OCI-LY3 (cell line): ENCODE results near the gene UBE2B.
A peak's percentile ranks its signal among the peaks of the same experiment; 100 is the strongest.

Source experiments
- H2AFZ ChIP-seq: fragments of 200-600, 300-600 bp; shearing (Covaris generic); 2 replicates; pipeline ENCODE4 v1.6.0; 2014; ENCODE audit warnings: antibody characterized with exemption, low read depth, low read length
- H3K27ac ChIP-seq: fragments of 200-600, 300-600 bp; sonication (generic); 2 replicates; pipeline ENCODE4 v1.5.1; 2014; ENCODE audit warnings: mild to moderate bottlenecking, low read length, moderate library complexity, mixed read lengths
- H3K27me3 ChIP-seq: fragments of 200-600, 300-600 bp; sonication (generic); 2 replicates; pipeline ENCODE4 v1.6.1; 2014; ENCODE audit warnings: low read depth, low read length, mixed read lengths
- H3K36me3 ChIP-seq: fragments of 200-600, 300-600 bp; sonication (generic); replicated peaks from 2 replicates; pipeline ENCODE3; 2014; ENCODE audit warnings: low read depth, low read length, mixed read lengths
- H3K4me1 ChIP-seq: fragments of 300-600, 200-600 bp; sonication (generic); 2 replicates; pipeline ENCODE4 v1.6.1; 2014; ENCODE audit warnings: low read length, mixed read lengths
- H3K4me2 ChIP-seq: fragments of 200-600, 300-600 bp; sonication (generic); 2 replicates; pipeline ENCODE4 v1.6.1; 2014; ENCODE audit warnings: low read length, mixed read lengths
- H3K4me3 ChIP-seq: fragments of 300-600, 200-600 bp; sonication (generic); 2 replicates; pipeline ENCODE4 v1.5.1; 2014; ENCODE audit warnings: antibody characterized with exemption, mild to moderate bottlenecking, low read length, moderate library complexity
- H3K79me2 ChIP-seq: fragments of 300-600, 200-600 bp; shearing (Covaris generic); 2 replicates; pipeline ENCODE4 v1.6.1; 2014; ENCODE audit warnings: mild to moderate bottlenecking, low read length, mixed read lengths
- H3K9ac ChIP-seq: fragments of 300-600, 200-600 bp; shearing (Covaris generic); 2 replicates; pipeline ENCODE4 v1.6.0; 2014; ENCODE audit warnings: mild to moderate bottlenecking, low read length, moderate library complexity
- H3K9me3 ChIP-seq: fragments of 200-600, 300-600 bp; shearing (Covaris generic); 2 replicates; pipeline ENCODE4 v1.6.1; 2014; ENCODE audit warnings: low read length, mixed read lengths; ENCODE audit not compliant: insufficient read depth
- H4K20me1 ChIP-seq: fragments of 200-600, 300-600 bp; sonication (generic); 2 replicates; pipeline ENCODE4 v1.6.1; 2016; ENCODE audit warnings: low read length, mixed read lengths; ENCODE audit not compliant: insufficient read depth
- EZH2phosphoT487 ChIP-seq: fragments of 200-600 bp; shearing (Covaris generic); IDR thresholded peaks from 2 replicates; pipeline ENCODE4 v1.6.1; 2018; ENCODE audit warnings: antibody characterized with exemption, mixed run types, low read depth
- TF ChIP-seq, protein P1 (sequence below): fragments of 200-600, 300-600 bp; sonication (generic); IDR thresholded peaks from 2 replicates; pipeline ENCODE4 v1.5.1; 2014; ENCODE audit warnings: antibody characterized with exemption, low read length, low read depth

The UBE2B gene

DNA sequence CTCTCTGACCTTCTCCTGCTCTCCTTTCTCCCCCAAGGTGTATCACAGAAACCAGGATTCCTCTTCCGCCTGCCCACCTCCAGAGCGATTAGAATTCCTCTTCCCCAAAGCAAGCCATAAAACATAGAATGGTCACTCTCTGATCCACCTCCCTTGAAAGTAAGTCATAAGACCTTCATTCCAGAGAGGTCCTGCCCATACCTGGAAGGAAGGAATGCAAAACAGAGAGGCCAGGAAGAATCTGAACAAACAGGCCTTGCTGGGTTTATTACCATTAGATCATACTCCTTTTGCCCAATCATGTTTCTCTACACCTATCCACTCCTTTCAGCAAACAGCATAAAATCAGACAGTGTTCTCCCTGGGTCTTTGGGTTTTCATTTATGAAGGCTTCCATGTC, 25.4 kb upstream of the UBE2B start:
- Histone ChIP-seq H2AFZ (no peak overlapping the region), H3K27me3 (no peaks in the 10 kb centered on the region), H3K27ac (no peak overlapping the region), H3K4me2 (no peak overlapping the region), H3K9ac (no peak overlapping the region), H3K4me3 (no peak overlapping the region), H4K20me1 (no peaks in the 10 kb centered on the region), H3K4me1 (no peaks in the 10 kb centered on the region), H3K9me3 (no peaks in the 10 kb centered on the region), H3K79me2 (no peaks in the 10 kb centered on the region), H3K36me3 (no peaks in the 10 kb centered on the region)
- TF ChIP-seq, protein P1, sequence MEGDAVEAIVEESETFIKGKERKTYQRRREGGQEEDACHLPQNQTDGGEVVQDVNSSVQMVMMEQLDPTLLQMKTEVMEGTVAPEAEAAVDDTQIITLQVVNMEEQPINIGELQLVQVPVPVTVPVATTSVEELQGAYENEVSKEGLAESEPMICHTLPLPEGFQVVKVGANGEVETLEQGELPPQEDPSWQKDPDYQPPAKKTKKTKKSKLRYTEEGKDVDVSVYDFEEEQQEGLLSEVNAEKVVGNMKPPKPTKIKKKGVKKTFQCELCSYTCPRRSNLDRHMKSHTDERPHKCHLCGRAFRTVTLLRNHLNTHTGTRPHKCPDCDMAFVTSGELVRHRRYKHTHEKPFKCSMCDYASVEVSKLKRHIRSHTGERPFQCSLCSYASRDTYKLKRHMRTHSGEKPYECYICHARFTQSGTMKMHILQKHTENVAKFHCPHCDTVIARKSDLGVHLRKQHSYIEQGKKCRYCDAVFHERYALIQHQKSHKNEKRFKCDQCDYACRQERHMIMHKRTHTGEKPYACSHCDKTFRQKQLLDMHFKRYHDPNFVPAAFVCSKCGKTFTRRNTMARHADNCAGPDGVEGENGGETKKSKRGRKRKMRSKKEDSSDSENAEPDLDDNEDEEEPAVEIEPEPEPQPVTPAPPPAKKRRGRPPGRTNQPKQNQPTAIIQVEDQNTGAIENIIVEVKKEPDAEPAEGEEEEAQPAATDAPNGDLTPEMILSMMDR, result no peak
- no peak for TF ChIP-seq EZH2phosphoT487

DNA sequence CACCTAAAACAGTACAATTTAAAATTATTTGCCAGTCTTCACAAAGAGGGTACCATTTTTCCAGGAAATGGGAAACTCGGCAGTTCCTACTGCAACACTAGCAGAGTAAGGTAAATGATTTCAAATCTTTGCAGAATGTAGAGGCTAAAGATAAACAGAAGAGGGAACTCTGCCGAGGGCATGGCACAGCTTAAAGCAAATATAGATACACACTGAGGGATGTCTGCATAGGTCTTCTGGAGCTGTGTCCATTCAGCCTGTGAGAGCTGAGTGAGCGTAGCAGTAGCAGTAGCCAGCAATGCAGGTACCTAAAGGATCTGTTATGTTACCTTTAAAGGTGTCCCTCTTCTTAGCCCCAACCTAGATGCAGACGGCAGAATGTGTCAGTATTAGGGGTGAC, 21.9 kb upstream of the UBE2B start:
- Histone ChIP-seq H4K20me1 (no peaks in the 10 kb centered on the region), H3K27me3 (no peaks in the 10 kb centered on the region), H3K9me3 (no peaks in the 10 kb centered on the region), H3K4me1 (no peaks in the 10 kb centered on the region), H2AFZ (no peak overlapping the region), H3K79me2 (no peaks in the 10 kb centered on the region), H3K4me2 (no peak overlapping the region), H3K36me3 (no peaks in the 10 kb centered on the region), H3K9ac (no peak overlapping the region), H3K27ac (no peak overlapping the region), H3K4me3 (no peak overlapping the region)
- no peak for TF ChIP-seq EZH2phosphoT487
- TF ChIP-seq, protein P1, result no peak

DNA sequence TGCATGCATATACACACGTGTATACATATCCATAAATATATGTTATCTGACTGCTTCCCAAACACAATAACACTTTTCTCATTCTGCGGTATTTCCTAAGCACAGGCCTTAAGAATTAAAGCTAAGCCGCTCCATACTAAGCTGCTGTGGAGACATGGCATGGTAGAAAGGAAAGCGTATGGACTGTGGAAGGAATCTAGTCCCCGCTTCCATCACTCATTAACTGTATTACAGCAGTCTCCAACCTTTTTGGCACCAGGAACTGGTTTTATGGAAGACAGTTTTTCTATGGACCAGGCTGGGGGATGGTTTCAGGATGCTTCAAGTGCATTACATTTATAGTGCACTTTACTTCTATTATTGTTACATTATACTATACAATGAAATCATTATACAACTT, 15.7 kb upstream of the UBE2B start:
- Histone ChIP-seq H3K4me3 (no peak overlapping the region), H3K9me3 (no peaks in the 10 kb centered on the region), H3K4me2 (no peak overlapping the region), H3K27me3 (no peaks in the 10 kb centered on the region), H3K4me1 (no peaks in the 10 kb centered on the region), H3K79me2 (no peaks in the 10 kb centered on the region), H2AFZ (no peak overlapping the region), H4K20me1 (no peaks in the 10 kb centered on the region), H3K36me3 (no peaks in the 10 kb centered on the region), H3K9ac (no peak overlapping the region), H3K27ac (no peak overlapping the region)
- no peak for TF ChIP-seq EZH2phosphoT487
- TF ChIP-seq, protein P1, result no peak

DNA sequence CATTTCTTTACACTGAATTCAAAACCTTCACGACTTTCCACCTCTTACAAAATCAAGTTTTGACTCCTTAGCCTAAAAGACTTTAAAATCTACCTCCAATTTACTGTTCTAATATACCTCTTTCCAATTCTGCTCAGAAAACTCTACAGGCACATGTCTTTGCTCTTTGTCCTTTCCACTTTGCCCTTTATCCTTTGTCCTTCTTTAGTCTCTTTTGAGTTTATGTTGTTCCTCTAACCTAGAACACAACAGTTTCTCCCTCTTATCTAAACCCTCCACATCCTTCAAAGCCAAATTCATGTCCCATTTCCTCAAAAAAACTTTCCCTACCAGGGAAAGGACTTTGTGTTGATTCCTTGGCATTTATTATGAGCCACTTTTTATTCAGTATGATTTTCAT, 5.8 kb upstream of the UBE2B start:
- no peaks in the 10 kb centered on the region for H3K9me3 ChIP-seq
- peak overlapping the region; percentile 81; the same call in 1 of the 2 replicates for H3K4me2 ChIP-seq
- H3K79me2 ChIP-seq, result peaks cover 26% of the 10 kb centered on the region
- no peak overlapping the region for H2AFZ ChIP-seq
- H4K20me1 ChIP-seq, result no peaks in the 10 kb centered on the region
- no peaks in the 10 kb centered on the region for H3K27me3 ChIP-seq
- H3K4me1 ChIP-seq, result peaks cover 18% of the 10 kb centered on the region
- TF ChIP-seq, protein P1, result no peak
- TF ChIP-seq EZH2phosphoT487, result no peak
- H3K36me3 ChIP-seq, result no peaks in the 10 kb centered on the region
- no peak overlapping the region for H3K4me3 ChIP-seq
- H3K9ac ChIP-seq, result no peak overlapping the region
- no peak overlapping the region for H3K27ac ChIP-seq
